NCI-H460 (cell line): Measurements from ENCODE around the gene CYP4B1. TPM values are rescaled to one million over a fixed set of nuclear protein-coding genes. Genes with fewer than 3 reads are reported as not detected.

ENCODE experiments used
- DNase-seq: peaks from one replicate; pipeline ENCODE4 v3.0.0-alpha.2; 2016; ENCODE audit warnings: low read depth; ENCODE audit errors: extremely low read depth
- total RNA-seq: library from RNA; depleted of rRNA; stranded (reverse); fragments of >200 nt; shearing (Covaris generic); gene quantifications from 2 replicates; pipeline ENCODE4 v1.2.3, GENCODE V29; 2014

Gene CYP4B1
- total RNA-seq, 1 experiment from 2014 or later = not detected

GRCh38 chr1:46790446-46791101, 8.3 kb upstream of the CYP4B1 start:
- no peak for DNase-seq

DNA sequence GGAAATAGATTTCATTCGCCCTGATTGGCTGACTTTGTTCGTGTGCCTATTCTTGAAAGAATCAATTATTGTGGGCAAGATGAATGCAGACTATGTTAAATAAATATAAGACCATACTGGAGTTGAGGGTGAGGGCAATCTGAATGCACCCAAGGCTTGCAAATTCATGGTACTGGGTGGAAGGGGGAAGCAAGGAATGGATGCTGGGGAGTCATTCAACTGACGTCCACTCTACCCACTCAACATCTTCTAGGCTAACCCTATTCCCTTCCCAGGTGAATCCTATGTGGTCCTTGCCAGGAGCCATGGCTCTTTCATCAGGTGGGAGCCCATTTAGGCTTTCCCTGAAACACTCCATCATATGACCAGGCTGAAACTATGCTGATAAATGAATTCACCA, 5.7 kb upstream of the CYP4B1 start:
- DNase-seq = no peak

GRCh38 chr1:46797696-46798470, 963 bp upstream of the CYP4B1 start:
- DNase-seq = no peak

GRCh38 chr1:46800742-46801141, 1.9 kb downstream of the CYP4B1 start:
- peak; percentile 0 for DNase-seq

DNA sequence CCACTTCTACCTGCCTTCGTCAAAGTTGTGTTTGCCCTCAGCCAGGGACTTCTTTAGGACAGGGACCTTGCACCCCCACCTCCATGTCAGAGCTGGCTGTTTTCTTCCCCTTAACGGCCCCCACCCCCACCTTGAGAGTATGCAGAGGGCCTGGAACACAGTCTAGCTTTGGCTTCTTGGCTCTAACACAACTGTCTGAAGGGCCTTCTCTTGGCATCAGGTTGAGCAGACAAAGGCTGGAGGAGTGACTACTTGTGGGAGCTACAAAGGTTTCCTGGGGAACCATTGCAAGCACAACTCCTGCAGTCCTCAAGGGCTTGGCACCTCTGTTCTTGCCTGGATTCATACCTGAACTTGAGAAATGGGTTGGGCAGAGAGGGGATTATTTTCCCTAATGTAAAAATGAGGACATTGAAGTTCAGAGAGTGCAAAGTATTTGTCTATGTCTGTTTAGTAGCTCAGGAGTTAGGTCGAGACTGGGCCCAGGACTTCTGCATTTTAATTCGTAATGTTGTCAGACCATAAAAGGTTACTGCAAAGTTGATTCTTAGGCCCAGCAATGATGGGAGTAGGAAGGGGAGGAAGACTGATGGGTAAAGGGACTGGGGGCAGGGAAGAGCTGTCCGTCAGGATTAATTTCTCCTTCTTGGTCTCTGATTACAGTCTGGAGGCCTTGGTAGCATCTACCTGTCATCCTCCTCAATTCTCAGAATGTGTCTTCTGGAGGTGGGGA, 2.6 kb downstream of the CYP4B1 start:
- DNase-seq = no peak

DNA sequence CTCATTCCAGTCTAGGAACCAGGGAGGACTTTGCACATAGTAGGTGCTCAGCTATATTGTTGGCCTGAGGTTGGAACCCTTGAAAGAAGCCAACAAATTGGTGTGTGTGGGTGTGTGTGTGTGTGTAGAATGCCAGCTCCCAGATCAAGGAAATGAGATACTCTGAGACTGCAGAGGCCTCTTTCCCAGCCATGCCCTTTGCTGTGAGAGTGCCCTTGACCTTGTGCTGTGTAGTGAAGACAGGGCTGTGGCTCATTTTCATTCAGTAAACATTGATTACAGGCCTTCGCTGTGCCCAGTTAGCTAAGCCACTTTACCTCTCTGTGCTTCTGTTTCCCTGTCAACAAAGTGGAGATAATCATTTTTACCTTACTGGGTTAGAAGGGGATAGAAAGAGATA, 3.2 kb downstream of the CYP4B1 start:
- DNase-seq = no peak

DNA sequence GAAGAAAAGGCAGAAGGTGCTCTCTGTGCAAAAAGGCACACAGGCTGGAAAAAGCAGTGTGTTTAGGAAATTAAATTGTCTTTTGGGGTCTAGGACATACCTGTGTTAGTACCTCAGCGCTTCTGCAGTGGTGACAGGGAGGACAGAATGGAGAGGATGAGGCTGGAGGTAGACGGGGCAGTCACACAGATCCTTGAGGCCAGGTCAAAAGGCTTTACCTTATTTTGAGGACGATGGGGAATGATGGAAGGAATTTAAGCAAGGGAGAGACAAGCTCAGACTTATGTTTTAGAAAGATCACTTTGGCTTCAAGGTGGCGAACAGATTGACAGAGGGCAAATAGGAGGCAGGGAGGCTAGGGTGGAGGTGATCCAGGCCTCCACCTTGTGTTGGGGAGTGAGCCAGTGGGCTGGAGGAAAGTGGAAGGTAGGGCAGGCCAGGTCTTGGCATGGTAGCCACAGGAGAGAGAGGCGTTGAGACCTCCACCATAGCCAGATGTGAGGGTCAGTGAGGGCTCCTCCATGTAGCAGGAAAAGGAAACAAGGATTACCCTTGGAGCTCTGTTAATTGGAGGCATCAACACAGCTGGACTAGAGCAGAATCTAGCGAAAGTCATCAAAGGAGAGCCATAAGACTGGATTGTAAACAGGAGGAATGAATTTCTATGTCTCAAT, 4.2 kb downstream of the CYP4B1 start:
- no peak for DNase-seq

DNA sequence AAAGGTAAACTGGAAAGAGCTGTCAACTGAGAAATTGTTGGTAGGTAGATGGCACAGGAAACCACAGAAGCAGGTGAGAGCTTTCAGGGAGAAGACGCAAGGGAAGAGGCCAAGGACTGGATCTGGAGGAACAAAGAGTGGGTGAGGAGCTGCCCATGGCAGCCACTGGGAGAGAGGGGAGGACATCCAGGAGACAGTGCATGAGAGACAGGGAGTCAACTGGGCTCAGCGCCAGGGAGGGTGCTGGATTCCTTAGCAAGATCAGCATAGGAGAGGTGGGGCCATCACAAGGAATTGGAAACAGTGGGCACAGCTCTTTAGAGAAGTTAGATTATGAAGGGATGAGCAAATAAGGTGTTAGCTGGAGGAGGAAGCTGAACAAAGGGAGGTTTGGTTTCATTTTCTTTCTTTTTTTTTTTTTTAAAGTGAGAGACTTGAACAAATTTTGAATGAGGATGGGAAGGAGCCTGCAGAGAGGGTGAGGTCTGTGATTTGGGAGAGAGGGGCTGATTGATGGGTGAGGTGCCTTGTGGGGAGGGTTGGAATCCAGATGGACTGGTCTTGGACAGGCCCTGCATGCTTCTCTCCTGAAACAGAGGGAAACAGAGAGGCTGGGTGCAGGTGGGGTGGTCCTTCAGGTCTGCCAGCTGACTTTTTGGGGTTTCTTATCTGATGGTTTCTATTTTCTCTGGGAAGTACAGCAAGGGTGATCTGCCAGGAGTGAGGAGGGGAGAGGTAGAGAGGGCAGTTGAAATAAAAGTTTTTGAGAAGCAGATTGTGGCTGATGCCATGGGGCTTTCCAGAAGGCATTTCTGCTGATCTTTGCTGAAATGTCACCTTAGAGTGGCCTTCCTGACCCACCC, 5.4 kb downstream of the CYP4B1 start:
- no peak for DNase-seq

- DNase-seq = no peak
These were observed 6.1 kb downstream of the CYP4B1 start for GRCh38 chr1:46804926-46805325.

- DNase-seq = no peak
These were observed 6.9 kb downstream of the CYP4B1 start for GRCh38 chr1:46805755-46806154.

- no peak for DNase-seq
These were observed 7.6 kb downstream of the CYP4B1 start for GRCh38 chr1:46806196-46807020.

GRCh38 chr1:46807046-46807972, 8.5 kb downstream of the CYP4B1 start:
- DNase-seq = no peak

- DNase-seq = no peak
These were observed 10.2 kb downstream of the CYP4B1 start for GRCh38 chr1:46809071-46809470.

- DNase-seq = no peak
These were observed 11.1 kb downstream of the CYP4B1 start for GRCh38 chr1:46809904-46810303.

- no peak for DNase-seq
These were observed 11.8 kb downstream of the CYP4B1 start for GRCh38 chr1:46810596-46810995.

- DNase-seq = no peak
These were observed 12.2 kb downstream of the CYP4B1 start for GRCh38 chr1:46811053-46811452.

DNA sequence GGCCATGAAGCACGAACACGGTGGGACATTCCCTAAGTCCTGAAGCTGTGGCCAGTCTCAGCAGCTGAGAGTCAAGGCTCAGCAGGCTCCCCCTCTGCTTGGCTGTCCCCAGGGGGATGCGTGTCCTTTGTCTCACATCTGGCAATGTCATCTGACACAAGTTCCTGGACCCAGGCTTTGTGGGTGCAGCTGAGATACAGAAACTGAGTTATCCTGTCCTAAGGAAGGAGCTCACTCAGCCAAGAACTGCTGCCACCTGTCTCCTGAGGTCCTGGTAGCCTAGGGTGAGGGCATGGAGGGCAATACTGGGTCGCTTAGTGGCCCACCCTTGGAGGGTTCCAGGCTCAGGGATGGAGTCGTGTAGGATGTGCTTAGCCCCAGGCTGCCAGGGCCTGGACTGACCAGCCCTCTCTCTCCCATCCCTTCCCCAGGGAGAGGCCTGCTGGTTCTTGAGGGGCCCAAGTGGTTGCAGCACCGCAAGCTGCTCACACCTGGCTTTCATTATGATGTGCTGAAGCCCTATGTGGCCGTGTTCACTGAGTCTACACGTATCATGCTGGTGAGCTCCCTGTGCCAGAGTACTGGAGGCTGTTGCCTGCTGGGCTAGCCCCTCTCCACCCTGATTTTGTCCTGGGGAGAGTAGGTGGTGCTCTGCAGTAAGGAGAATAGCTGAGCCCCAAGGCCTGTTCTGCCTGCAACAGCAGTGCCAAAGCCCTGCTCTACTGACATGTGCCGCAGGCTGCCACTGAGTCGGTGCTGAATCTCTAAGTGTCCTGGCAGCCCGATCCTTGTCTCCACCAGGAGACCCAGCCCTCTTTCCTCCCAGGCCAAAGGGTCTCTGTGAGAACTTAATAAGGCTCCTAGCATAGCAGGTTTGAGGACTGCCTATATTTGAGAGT, 13.5 kb downstream of the CYP4B1 start:
- DNase-seq = no peak
